ENCODE results near the gene GRB2.

GRB2 gene

GRCh38 chr17:75402026-75402425, 3.5 kb downstream of the GRB2 start:
- no peak for TF ChIP-seq CTCF (IDR thresholded peaks at IDR 0.05)
- Histone ChIP-seq H3K27me3 (no peaks in the 10 kb centered on the region), H3K4me1 (ENCODE audit: control insufficient read depth in 1 of 2, insufficient read depth in 1 of 2, low read depth in 1 of 2, low read length in 1 of 2) (peaks cover 64 to 68% of the 10 kb centered on the region in 2 experiments), H3K4me3 (ENCODE audit: low read depth in 1 of 2, low read length in 1 of 2) (peak overlapping the region in 1 of 2 experiments; percentile 93), H3K36me3 (no peaks in the 10 kb centered on the region), H3K27ac (peak overlapping the region; percentile 96), H3K9me3 (no peaks in the 10 kb centered on the region)

GRCh38 chr17:75400326-75400939, 5.0 kb downstream of the GRB2 start:
- Histone ChIP-seq H3K36me3 (no peaks in the 10 kb centered on the region), H3K27me3 (no peaks in the 10 kb centered on the region), H3K9me3 (no peaks in the 10 kb centered on the region), H3K27ac (peak overlapping the region; percentile 44), H3K4me3 (ENCODE audit: low read depth in 1 of 2, low read length in 1 of 2) (no peak overlapping the region), H3K4me1 (ENCODE audit: control insufficient read depth in 1 of 2, insufficient read depth in 1 of 2, low read depth in 1 of 2, low read length in 1 of 2) (peaks cover 69 to 70% of the 10 kb centered on the region in 2 experiments)
- no peak for TF ChIP-seq CTCF (IDR thresholded peaks at IDR 0.05)

GRCh38 chr17:75398279-75398678, 7.2 kb downstream of the GRB2 start:
- Histone ChIP-seq H3K27ac (peak overlapping the region; percentile 47), H3K4me1 (ENCODE audit: control insufficient read depth in 1 of 2, insufficient read depth in 1 of 2, low read depth in 1 of 2, low read length in 1 of 2) (peaks cover 80 to 87% of the 10 kb centered on the region in 2 experiments), H3K4me3 (ENCODE audit: low read depth in 1 of 2, low read length in 1 of 2) (no peak overlapping the region), H3K27me3 (no peaks in the 10 kb centered on the region), H3K36me3 (peaks cover 2% of the 10 kb centered on the region), H3K9me3 (no peaks in the 10 kb centered on the region)
- TF ChIP-seq CTCF (IDR thresholded peaks at IDR 0.05), result no peak

GRCh38 chr17:75397217-75397616, 8.3 kb downstream of the GRB2 start:
- Histone ChIP-seq H3K4me1 (ENCODE audit: control insufficient read depth in 1 of 2, insufficient read depth in 1 of 2, low read depth in 1 of 2, low read length in 1 of 2) (peaks cover 80 to 88% of the 10 kb centered on the region in 2 experiments), H3K27ac (peak overlapping the region; percentile 51), H3K4me3 (ENCODE audit: low read depth in 1 of 2, low read length in 1 of 2) (no peak overlapping the region), H3K36me3 (peaks cover 12% of the 10 kb centered on the region), H3K27me3 (no peaks in the 10 kb centered on the region), H3K9me3 (no peaks in the 10 kb centered on the region)
- TF ChIP-seq CTCF (IDR thresholded peaks at IDR 0.05), result no peak

GRCh38 chr17:75396796-75397195, 8.7 kb downstream of the GRB2 start:
- Histone ChIP-seq H3K27me3 (no peaks in the 10 kb centered on the region), H3K4me3 (ENCODE audit: low read depth in 1 of 2, low read length in 1 of 2) (no peak overlapping the region), H3K36me3 (peaks cover 16% of the 10 kb centered on the region), H3K27ac (peak overlapping the region; percentile 51), H3K4me1 (ENCODE audit: control insufficient read depth in 1 of 2, insufficient read depth in 1 of 2, low read depth in 1 of 2, low read length in 1 of 2) (peaks cover 79 to 84% of the 10 kb centered on the region in 2 experiments), H3K9me3 (no peaks in the 10 kb centered on the region)
- no peak for TF ChIP-seq CTCF (IDR thresholded peaks at IDR 0.05)

Measured in neutrophil (primary cell).